ENCODE measurements around the gene LGALS7B.

DNA sequence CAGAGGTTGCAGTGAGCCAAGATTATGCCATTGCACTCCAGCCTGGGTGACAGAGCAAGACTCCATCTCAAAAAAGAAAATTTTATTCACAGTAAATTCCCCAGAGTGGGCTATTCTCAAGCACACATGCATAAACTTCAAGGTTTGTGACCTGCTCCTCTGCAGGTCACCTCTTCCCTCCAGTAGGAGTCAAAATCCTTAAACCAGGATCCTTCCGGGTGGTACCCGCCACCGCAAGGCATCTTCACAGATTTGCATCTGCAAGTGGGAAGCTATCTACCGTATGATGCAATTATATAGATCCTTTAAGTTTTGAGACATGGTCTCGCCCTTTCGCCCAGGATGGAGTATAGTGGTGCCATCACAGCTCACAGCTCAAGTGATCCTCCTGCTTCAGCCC, 45.6 kb downstream of the LGALS7B start:
- TF ChIP-seq POLR2A (IDR thresholded peaks at IDR 0.05) (no peak), POLR2AphosphoS5 (IDR thresholded peaks at IDR 0.05) (peak in 1 of 3 donors; percentile 20)
- TF ChIP-seq, protein P1, sequence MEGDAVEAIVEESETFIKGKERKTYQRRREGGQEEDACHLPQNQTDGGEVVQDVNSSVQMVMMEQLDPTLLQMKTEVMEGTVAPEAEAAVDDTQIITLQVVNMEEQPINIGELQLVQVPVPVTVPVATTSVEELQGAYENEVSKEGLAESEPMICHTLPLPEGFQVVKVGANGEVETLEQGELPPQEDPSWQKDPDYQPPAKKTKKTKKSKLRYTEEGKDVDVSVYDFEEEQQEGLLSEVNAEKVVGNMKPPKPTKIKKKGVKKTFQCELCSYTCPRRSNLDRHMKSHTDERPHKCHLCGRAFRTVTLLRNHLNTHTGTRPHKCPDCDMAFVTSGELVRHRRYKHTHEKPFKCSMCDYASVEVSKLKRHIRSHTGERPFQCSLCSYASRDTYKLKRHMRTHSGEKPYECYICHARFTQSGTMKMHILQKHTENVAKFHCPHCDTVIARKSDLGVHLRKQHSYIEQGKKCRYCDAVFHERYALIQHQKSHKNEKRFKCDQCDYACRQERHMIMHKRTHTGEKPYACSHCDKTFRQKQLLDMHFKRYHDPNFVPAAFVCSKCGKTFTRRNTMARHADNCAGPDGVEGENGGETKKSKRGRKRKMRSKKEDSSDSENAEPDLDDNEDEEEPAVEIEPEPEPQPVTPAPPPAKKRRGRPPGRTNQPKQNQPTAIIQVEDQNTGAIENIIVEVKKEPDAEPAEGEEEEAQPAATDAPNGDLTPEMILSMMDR (IDR thresholded peaks at IDR 0.05 in 8 of 11, conservative IDR thresholded peaks at IDR 0.05 in 3 of 11) = no peak

All from spleen (tissue), 7 donors.